ENCODE measurements around the gene RTN3. TPM values are rescaled to one million over a fixed set of nuclear protein-coding genes. Genes with fewer than 3 reads are reported as not detected.
A peak's percentile ranks its signal among the peaks of the same experiment; 100 is the strongest.

The RTN3 gene
- total RNA-seq, 4 donors from 2014 or later, result 47.9 to 132 (median 101) TPM

- H3K4me1 ChIP-seq, result peaks cover 0 to 40% (median 6%) of the 10 kb centered on the region in 4 donors
- no peak overlapping the region for H3K4me3 ChIP-seq
- no peak for TF ChIP-seq CTCF (IDR thresholded peaks at IDR 0.05)
- TF ChIP-seq POLR2A (IDR thresholded peaks at IDR 0.05), result no peak
Observed at GRCh38 chr11:63667995-63668795, 13.1 kb upstream of the RTN3 start.

GRCh38 chr11:63670096-63670432 lies 11.2 kb upstream of the RTN3 start:
- Histone ChIP-seq H3K4me1 (peaks cover 0 to 33% (median 6%) of the 10 kb centered on the region in 4 donors), H3K9me3 (no peaks in the 10 kb centered on the region), H3K4me3 (peak overlapping the region; percentile 65 to 90 (median 74)), H3K36me3 (no peaks in the 10 kb centered on the region), H3K27me3 (no peaks in the 10 kb centered on the region), H3K27ac (peak overlapping the region; percentile 85 to 98 (median 95))
- no peak for TF ChIP-seq CTCF (IDR thresholded peaks at IDR 0.05)
- no peak for TF ChIP-seq POLR2A (IDR thresholded peaks at IDR 0.05)
- DNase-seq, result no peak

More at GRCh38 chr11:63667995-63668795, 13.1 kb upstream of the RTN3 start:
- no peak for DNase-seq
- H3K27me3 ChIP-seq, result no peaks in the 10 kb centered on the region
- no peaks in the 10 kb centered on the region for H3K36me3 ChIP-seq
- no peak overlapping the region for H3K27ac ChIP-seq
- H3K9me3 ChIP-seq, result no peaks in the 10 kb centered on the region

GRCh38 chr11:63670433-63671321 lies 10.6 kb upstream of the RTN3 start:
- peak; percentile 54 to 78 (median 71) for DNase-seq

GRCh38 chr11:63671322-63672155 lies 9.8 kb upstream of the RTN3 start, which contains the start of gene ATL3:
TSS of gene ATL3 (minus strand) at chr11:63671376. CDS start at chr11:63671335, 41 bp downstream.
- H3K27ac ChIP-seq, result peak within 1 kb of the TSS; percentile 85 to 98 (median 95)
- H3K4me3 ChIP-seq, result peak within 1 kb of the TSS; percentile 65 to 90 (median 74)
- H3K27me3 ChIP-seq, result no peaks in the 10 kb centered on the region
- no peaks in the 10 kb centered on the region for H3K36me3 ChIP-seq
- peak; percentile 99 for DNase-seq
- no peaks in the 10 kb centered on the region for H3K9me3 ChIP-seq
- TF ChIP-seq POLR2A (IDR thresholded peaks at IDR 0.05) (peak; percentile 32 to 55), CTCF (IDR thresholded peaks at IDR 0.05) (peak in 3 of 6 experiments; percentile 8 to 37 (median 30))
- H3K4me1 ChIP-seq, result peaks cover 0 to 33% (median 6%) of the 10 kb centered on the region in 4 donors

More at GRCh38 chr11:63670433-63671321, 10.6 kb upstream of the RTN3 start:
- H3K9me3 ChIP-seq, result no peaks in the 10 kb centered on the region
- peak overlapping the region; percentile 65 to 90 (median 74) for H3K4me3 ChIP-seq
- H3K36me3 ChIP-seq, result no peaks in the 10 kb centered on the region
- H3K27ac ChIP-seq, result peak overlapping the region; percentile 85 to 98 (median 95)
- peak in 5 of 6 experiments; percentile 31 to 51 (median 39) for TF ChIP-seq CTCF (IDR thresholded peaks at IDR 0.05)
- no peak for TF ChIP-seq POLR2A (IDR thresholded peaks at IDR 0.05)
- H3K4me1 ChIP-seq, result peaks cover 0 to 33% (median 6%) of the 10 kb centered on the region in 4 donors
- H3K27me3 ChIP-seq, result no peaks in the 10 kb centered on the region

GRCh38 chr11:63672156-63672463 lies 9.2 kb upstream of the RTN3 start:
- TF ChIP-seq POLR2A (IDR thresholded peaks at IDR 0.05), result no peak
- TF ChIP-seq CTCF (IDR thresholded peaks at IDR 0.05), result no peak
- no peaks in the 10 kb centered on the region for H3K27me3 ChIP-seq
- no peak overlapping the region for H3K4me3 ChIP-seq
- no peaks in the 10 kb centered on the region for H3K9me3 ChIP-seq
- no peak for DNase-seq
- no peaks in the 10 kb centered on the region for H3K36me3 ChIP-seq
- peak overlapping the region in 3 of 4 donors; percentile 94 to 98 (median 96) for H3K27ac ChIP-seq
- peaks cover 0 to 31% (median 6%) of the 10 kb centered on the region in 4 donors for H3K4me1 ChIP-seq
